ENCODE measurements around the gene MVK.

DNA sequence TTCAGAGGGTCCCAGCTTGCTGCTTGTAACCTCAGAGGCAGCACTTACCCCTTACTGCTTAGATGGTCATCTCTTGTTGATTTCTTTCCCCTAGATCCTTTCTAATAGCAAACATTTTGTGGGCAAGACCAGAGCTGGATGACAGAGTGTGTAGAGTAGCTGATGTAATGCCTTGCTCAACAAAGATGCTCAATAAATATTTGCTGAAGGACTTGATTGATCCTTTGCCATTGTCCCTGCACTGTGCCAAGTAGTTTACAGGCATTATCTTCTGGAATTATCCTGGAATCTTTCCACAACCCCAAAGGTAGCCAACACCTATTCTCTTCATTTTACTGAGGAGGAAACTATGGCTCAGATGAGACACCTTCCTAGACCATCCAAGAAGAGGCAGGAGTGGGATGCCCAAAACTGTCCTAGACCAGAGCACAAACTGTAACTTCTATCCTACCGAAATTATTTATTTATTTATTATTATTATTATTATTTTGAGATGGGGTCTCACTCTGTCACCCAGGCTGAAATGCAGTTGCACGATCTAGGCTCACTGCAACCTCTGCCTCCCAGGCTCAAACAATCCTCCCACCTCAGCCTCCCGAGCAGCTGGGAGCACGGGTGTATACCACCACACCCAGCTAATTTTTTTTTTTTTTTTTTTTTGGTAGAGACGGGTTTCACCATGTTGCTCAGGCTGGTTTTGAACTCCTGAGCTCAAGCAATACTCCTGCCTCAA is 1.7 kb upstream of the MVK start:
- TF ChIP-seq CTCF (IDR thresholded peaks at IDR 0.05) (no peak), POLR2A (IDR thresholded peaks at IDR 0.05) (no peak)
